ENCODE results near the gene BCL11B. TPM values are rescaled to one million over a fixed set of nuclear protein-coding genes. Genes with fewer than 3 reads are reported as not detected.

Gene BCL11B
- total RNA-seq, 4 donors from 2014 or later: 0.68 to 1.5 (median 0.85) TPM

GRCh38 chr14:99199846-99200653 lies 71.9 kb downstream of the BCL11B start:
- TF ChIP-seq, protein P1, sequence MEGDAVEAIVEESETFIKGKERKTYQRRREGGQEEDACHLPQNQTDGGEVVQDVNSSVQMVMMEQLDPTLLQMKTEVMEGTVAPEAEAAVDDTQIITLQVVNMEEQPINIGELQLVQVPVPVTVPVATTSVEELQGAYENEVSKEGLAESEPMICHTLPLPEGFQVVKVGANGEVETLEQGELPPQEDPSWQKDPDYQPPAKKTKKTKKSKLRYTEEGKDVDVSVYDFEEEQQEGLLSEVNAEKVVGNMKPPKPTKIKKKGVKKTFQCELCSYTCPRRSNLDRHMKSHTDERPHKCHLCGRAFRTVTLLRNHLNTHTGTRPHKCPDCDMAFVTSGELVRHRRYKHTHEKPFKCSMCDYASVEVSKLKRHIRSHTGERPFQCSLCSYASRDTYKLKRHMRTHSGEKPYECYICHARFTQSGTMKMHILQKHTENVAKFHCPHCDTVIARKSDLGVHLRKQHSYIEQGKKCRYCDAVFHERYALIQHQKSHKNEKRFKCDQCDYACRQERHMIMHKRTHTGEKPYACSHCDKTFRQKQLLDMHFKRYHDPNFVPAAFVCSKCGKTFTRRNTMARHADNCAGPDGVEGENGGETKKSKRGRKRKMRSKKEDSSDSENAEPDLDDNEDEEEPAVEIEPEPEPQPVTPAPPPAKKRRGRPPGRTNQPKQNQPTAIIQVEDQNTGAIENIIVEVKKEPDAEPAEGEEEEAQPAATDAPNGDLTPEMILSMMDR (IDR thresholded peaks at IDR 0.05; ENCODE audit: low read depth): no peak

DNA sequence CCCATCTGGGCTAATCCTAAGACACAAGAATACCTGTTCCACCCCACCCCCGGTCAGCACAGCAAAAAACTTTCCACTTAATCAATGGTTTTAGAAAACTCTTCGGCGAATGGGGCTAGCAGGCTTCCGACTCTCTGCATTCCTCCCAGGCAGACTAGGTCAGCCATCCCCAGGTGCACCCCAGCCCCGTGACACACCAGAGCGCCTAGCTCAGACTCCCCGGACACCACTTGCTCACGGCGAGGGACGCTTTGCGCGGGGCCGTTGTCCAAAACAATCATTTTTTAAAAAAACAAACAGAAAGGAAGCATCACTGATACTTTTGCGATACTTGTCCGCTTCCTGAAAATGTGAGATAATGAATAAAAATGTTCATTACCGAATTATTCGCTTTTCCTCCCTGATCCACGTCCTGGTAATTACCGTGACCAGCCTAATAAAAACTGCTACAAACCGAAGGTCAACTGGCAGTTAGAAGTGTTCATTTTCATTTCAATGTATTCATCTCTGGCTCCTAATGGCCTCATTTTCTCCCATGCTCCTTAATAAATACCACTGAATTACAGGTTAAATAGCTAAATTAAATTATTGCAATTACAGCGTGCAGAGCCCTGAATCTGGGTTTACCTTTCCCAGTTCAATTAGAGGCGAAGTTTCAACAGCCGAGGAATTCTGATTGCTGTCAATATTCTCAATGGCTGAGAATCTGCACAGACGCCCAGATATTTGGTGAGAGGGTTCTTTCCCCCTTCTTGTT lies 73.1 kb downstream of the BCL11B start:
- TF ChIP-seq, protein P1 (IDR thresholded peaks at IDR 0.05; ENCODE audit: low read depth): no peak

GRCh38 chr14:99196310-99196650 lies 75.7 kb downstream of the BCL11B start:
- TF ChIP-seq, protein P1 (IDR thresholded peaks at IDR 0.05; ENCODE audit: low read depth): no peak

DNA sequence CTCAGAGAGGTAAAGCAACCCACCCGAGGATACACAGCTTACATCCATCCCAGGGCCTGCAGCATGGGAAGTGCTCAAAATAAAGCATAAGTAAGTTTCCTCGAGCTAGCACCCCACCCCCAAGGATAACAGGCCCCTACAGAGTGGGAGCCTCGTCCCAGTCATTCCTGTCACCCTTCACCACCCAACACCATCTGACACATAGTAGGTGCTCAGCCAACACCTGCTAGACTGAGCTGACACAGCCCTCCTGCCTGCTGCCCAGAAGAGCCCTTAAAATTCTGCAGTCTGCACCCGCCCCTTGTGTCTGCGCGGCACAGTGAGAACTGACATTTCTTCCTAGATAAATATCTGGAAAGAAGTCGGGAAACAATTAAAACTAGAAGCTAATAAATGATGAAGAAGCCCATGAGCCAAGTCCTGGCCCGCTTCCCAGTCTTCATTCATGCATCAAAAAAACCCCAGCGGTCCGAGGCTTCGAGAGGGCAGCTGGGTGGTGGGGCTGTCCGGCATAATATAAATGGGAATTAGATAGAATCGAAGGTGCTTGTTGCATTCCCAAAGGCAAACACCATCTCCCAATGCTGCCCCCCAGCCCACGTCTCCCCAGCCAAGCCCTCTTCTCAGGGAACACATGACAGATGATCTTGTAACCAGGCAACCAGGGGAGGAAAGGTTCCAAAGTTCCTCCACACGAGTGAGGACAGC lies 76.2 kb downstream of the BCL11B start:
- TF ChIP-seq, protein P1 (IDR thresholded peaks at IDR 0.05; ENCODE audit: low read depth): no peak

GRCh38 chr14:99194736-99195135 lies 77.3 kb downstream of the BCL11B start:
- TF ChIP-seq, protein P1 (IDR thresholded peaks at IDR 0.05; ENCODE audit: low read depth): no peak

DNA sequence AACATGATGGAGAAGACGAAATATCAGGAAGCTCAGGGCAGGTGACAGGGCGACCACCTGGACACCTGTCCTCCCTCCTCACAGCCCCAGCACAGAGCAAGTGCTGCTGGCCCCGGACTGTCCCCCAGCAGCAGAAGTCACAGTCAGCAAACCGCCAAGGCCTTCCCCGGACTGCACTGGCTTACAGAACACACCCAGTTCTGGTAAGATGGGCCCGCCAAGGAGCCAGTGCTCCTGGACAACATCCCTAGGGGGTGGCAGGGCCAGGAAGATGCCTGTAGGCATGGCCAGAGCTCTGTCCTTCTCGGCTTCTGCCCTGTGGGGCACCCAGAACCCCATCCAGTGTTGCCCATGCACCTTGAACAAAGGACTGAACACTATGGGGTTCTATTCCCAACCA lies 77.9 kb downstream of the BCL11B start:
- TF ChIP-seq, protein P1 (IDR thresholded peaks at IDR 0.05; ENCODE audit: low read depth): no peak

DNA sequence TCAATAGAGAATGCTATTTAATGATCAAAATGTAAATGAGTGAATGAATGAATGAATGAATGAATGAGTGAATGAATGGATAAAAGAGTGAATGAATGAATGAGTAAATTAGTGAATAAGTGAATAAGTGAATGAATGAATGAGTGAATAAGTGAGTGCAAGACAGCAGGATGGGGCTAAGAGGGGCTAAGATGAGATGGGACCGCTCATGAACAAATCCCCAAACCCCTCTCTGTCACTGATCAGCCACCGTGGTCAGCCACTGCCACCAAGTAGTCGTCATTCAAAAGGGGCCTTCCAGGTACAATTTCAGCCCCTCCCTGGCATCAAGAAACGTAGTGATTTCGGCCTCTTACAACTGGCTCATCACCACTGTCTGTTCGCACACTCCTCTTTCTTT lies 79.2 kb downstream of the BCL11B start:
- TF ChIP-seq, protein P1 (IDR thresholded peaks at IDR 0.05; ENCODE audit: low read depth): no peak

Data from subcutaneous adipose tissue (tissue), 4 donors.